ENCODE measurements around the gene WWC1. TPM values are rescaled to one million over a fixed set of nuclear protein-coding genes. Genes with fewer than 3 reads are reported as not detected.
"Not testable (repeated sequence)": the region's sequence is repeated elsewhere in the genome, so short reads cannot be mapped to it uniquely, and the experiment has no call there.

Gene WWC1
- total RNA-seq, 1 donor from 2014 or later, result 20.8 TPM

DNA sequence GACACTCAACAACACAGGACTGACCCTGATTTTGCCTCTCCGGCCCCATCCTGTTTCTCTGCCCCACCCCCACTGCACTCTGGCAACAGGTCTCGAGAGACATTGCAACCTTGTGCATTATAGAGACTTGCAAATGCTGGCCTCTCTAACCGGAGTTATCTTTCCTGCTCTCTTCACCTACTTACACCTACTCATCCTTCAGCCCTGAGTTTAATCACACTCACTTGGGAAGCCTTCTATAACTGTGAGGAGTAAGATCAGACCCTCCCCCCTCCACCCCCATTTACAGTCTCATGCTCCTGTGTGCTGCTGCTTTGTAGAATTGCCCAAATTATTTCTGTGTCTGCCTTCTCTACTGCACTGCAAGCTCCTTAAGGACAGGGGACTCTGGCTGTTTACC lies 42.8 kb downstream of the WWC1 start:
- DNase-seq (ENCODE audit: low read depth) (no peak), FAIRE-seq (no peak)
- TF ChIP-seq, protein P1, sequence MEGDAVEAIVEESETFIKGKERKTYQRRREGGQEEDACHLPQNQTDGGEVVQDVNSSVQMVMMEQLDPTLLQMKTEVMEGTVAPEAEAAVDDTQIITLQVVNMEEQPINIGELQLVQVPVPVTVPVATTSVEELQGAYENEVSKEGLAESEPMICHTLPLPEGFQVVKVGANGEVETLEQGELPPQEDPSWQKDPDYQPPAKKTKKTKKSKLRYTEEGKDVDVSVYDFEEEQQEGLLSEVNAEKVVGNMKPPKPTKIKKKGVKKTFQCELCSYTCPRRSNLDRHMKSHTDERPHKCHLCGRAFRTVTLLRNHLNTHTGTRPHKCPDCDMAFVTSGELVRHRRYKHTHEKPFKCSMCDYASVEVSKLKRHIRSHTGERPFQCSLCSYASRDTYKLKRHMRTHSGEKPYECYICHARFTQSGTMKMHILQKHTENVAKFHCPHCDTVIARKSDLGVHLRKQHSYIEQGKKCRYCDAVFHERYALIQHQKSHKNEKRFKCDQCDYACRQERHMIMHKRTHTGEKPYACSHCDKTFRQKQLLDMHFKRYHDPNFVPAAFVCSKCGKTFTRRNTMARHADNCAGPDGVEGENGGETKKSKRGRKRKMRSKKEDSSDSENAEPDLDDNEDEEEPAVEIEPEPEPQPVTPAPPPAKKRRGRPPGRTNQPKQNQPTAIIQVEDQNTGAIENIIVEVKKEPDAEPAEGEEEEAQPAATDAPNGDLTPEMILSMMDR (IDR thresholded peaks at IDR 0.05; ENCODE audit: insufficient read depth, low read length, severe bottlenecking), result no peak
- no peak overlapping the region for H3K4me3 ChIP-seq (ENCODE audit: low read depth, low read length)
- H3K27me3 ChIP-seq (ENCODE audit: control insufficient read depth, insufficient read depth, low read length), result no peaks in the 10 kb centered on the region
- H3K36me3 ChIP-seq (ENCODE audit: control insufficient read depth, insufficient read depth, low read length), result no peaks in the 10 kb centered on the region

DNA sequence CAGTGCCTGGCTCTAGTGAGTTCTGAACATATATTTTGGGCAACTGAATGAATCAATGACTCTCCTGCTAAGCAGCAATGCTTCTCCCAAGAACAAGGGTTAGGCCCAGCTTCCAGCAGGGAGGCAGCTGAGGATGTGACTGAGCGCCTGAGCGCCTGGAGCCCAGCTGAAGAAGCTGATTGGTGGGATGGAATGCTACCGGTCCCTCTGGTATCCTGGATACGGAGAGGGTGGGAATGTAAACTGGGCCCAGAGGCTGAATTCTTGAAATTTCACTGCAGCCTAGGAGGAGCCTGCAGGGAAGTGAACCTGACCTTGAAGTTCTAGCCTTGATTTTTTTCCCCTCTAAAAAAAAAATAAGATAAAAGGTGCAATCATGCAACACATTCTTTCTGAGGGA lies 43.2 kb downstream of the WWC1 start:
- no peak for DNase-seq (ENCODE audit: low read depth)

DNA sequence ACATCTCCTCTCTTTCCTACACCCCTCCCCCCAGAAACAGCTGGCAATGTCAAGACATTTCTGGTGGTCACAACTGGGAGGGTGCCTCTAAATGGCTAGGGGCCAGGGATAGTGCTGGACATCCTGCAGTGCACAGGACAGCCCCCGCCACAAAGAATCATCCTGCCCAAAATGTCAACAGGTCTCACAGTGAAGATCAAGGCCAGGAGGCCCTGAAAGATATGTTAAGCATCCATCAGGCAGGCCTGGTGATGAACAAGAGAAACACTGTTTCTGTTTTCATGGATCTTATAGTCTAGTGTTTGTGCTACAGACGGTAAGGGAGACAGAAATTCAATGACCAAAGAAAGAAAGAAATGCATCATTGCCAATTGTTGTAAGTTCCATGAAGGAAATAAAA lies 45.9 kb downstream of the WWC1 start:
- DNase-seq (ENCODE audit: low read depth) (no peak), FAIRE-seq (no peak)
- H3K36me3 ChIP-seq (ENCODE audit: control insufficient read depth, insufficient read depth, low read length), result no peaks in the 10 kb centered on the region
- H3K4me3 ChIP-seq (ENCODE audit: low read depth, low read length), result no peak overlapping the region
- H3K27me3 ChIP-seq (ENCODE audit: control insufficient read depth, insufficient read depth, low read length), result no peaks in the 10 kb centered on the region
- TF ChIP-seq, protein P1 (IDR thresholded peaks at IDR 0.05; ENCODE audit: insufficient read depth, low read length, severe bottlenecking), result no peak

More for the DNA sequence above, 43.2 kb downstream of the WWC1 start:
- no peaks in the 10 kb centered on the region for H3K36me3 ChIP-seq (ENCODE audit: control insufficient read depth, insufficient read depth, low read length)
- TF ChIP-seq, protein P1 (IDR thresholded peaks at IDR 0.05; ENCODE audit: insufficient read depth, low read length, severe bottlenecking), result no peak
- no peaks in the 10 kb centered on the region for H3K27me3 ChIP-seq (ENCODE audit: control insufficient read depth, insufficient read depth, low read length)
- FAIRE-seq, result no peak
- no peak overlapping the region for H3K4me3 ChIP-seq (ENCODE audit: low read depth, low read length)

DNA sequence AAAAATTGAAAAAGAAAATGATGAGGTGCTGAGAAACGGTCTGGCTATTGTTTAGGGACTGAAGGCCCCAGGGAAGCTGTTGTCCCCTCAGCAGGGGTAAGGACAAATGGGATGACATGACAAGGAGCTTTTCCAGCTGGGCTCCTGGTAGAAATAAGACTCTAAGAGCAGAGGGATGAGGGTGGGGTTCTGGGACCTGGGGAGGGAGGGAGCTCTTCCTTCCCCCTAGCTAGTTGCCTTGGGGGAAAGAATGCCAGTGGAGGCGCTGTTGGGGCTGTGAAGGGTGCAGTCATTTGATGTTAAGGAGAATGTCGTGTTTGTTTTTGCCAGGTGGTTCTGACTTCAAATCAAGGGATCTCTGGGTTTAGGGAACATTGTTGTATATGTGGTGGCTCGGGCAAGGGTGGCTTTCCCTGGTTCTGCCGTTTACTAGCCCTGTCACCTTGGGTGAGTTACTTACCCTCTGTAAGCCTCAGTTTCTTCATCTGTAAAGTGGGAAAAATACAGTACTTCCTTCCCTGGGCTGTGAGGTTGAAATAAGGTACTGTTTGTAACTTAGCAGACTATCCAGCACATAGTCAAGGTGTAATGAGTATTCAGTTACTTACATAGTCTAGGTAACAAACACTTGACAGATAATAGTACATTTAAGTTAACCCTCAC lies 47.8 kb downstream of the WWC1 start:
- Histone ChIP-seq H3K27me3 (ENCODE audit: control insufficient read depth, insufficient read depth, low read length) (no peaks in the 10 kb centered on the region), H3K4me3 (ENCODE audit: low read depth, low read length) (no peak overlapping the region), H3K36me3 (ENCODE audit: control insufficient read depth, insufficient read depth, low read length) (no peaks in the 10 kb centered on the region)
- TF ChIP-seq, protein P1 (IDR thresholded peaks at IDR 0.05; ENCODE audit: insufficient read depth, low read length, severe bottlenecking), result no peak
- DNase-seq (ENCODE audit: low read depth) (no peak), FAIRE-seq (no peak)

DNA sequence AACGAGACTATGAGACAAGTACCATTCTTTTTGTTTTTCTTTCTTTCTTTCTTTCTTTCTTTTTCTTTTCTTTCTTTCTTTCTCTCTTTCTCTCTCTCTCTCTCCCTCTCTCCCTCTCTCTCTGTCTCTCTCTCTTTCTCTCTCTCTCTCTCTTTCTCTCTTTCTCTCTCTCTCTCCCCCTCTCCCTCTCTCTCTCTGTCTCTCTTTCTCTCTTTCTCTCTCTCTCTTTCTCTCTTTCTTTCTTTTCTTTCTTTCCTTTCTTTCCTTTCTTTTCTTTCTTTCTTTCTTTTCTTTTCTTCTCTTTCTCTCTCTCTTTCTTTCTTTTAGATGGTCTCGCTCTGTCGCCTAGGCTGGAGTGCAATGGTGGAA lies 48.3 kb downstream of the WWC1 start:
- DNase-seq (ENCODE audit: low read depth); H3K4me3 ChIP-seq (ENCODE audit: low read depth, low read length); H3K36me3 ChIP-seq (ENCODE audit: control insufficient read depth, insufficient read depth, low read length); H3K27me3 ChIP-seq (ENCODE audit: control insufficient read depth, insufficient read depth, low read length); FAIRE-seq: not testable (repeated sequence)

DNA sequence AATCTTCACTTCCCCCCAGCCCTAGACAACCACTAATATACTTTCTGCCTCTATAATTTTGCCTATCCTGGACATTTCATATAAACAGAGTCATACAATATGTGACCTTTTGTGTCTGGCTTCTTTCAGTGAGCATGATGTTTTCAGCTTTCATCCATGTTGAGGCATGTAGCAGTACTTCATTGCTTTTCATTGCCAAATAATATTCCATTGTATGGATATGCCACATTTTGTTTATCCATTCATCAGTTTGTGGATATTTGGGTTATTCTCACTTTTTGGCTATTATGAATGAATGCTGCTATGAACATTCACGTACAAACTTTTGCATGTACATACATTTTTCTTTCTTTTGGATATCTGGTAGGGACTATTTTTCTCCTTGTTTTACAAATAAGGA lies 49.0 kb downstream of the WWC1 start:
- DNase-seq (ENCODE audit: low read depth), result no peak
- TF ChIP-seq, protein P1 (IDR thresholded peaks at IDR 0.05; ENCODE audit: insufficient read depth, low read length, severe bottlenecking), result no peak
- H3K36me3 ChIP-seq (ENCODE audit: control insufficient read depth, insufficient read depth, low read length), result no peaks in the 10 kb centered on the region
- no peak for FAIRE-seq
- no peak overlapping the region for H3K4me3 ChIP-seq (ENCODE audit: low read depth, low read length)
- H3K27me3 ChIP-seq (ENCODE audit: control insufficient read depth, insufficient read depth, low read length), result no peaks in the 10 kb centered on the region

Data from bronchial epithelial cell (primary cell).